CD14-positive monocyte (primary cell): Measurements from ENCODE around the gene DTNB. TPM values are rescaled to one million over a fixed set of nuclear protein-coding genes. Genes with fewer than 3 reads are reported as not detected.

Experiments used
- DNase-seq, 3 donors: peaks; one replicate each; pipeline ENCODE4 v3.0.0-alpha.2; 2011 to 2022
- H2AFZ ChIP-seq: 2 replicates; pipeline ENCODE4 v1.6.0; 2012; ENCODE audit warnings: mild to moderate bottlenecking, low read depth, low read length, inconsistent platforms; ENCODE audit not compliant: insufficient read depth, poor library complexity, severe bottlenecking
- H3K27ac ChIP-seq, 2 donors: 1 replicate in 1 of 2; 2 replicates in 1 of 2; pipeline ENCODE4 v1.5.1; 2012 to 2013; ENCODE audit warnings: low read length in 2 of 2, control low read depth in 1 of 2, inconsistent platforms in 1 of 2, low read depth in 1 of 2, mild to moderate bottlenecking in 1 of 2
- H3K27me3 ChIP-seq, 2 donors: one replicate each; pipeline versions ENCODE4 v1.6.0 to v1.6.1; 2011 to 2013; ENCODE audit warnings: low read length in 2 of 2; ENCODE audit not compliant: control insufficient read depth in 2 of 2, insufficient read depth in 2 of 2
- H3K36me3 ChIP-seq, 2 donors: replicated peaks in 1 of 2; 1 replicate in 1 of 2; 2 replicates in 1 of 2; pipeline versions ENCODE4 v1.5.1 to v1.6.1; 2012 to 2013; ENCODE audit warnings: low read length in 2 of 2, control low read depth in 1 of 2, inconsistent platforms in 1 of 2, mild to moderate bottlenecking in 1 of 2; ENCODE audit not compliant: insufficient read depth in 2 of 2, control insufficient read depth in 1 of 2
- H3K4me1 ChIP-seq, 2 donors: 1 replicate in 1 of 2; 2 replicates in 1 of 2; pipeline versions ENCODE4 v1.5.1 to v1.6.1; 2012 to 2013; ENCODE audit warnings: low read length in 2 of 2, control low read depth in 1 of 2, inconsistent platforms in 1 of 2, mild to moderate bottlenecking in 1 of 2, moderate library complexity in 1 of 2; ENCODE audit not compliant: insufficient read depth in 2 of 2, control insufficient read depth in 1 of 2
- H3K4me2 ChIP-seq: replicated peaks from 2 replicates; pipeline ENCODE3; 2012; ENCODE audit warnings: low read length, moderate library complexity, mild to moderate bottlenecking; ENCODE audit not compliant: poor library complexity, severe bottlenecking; ENCODE audit errors: extremely low read depth
- H3K4me3 ChIP-seq, 3 experiments: fragments of 200-600 bp in 1 of 3; sonication (generic) in 1 of 3; replicated peaks in 1 of 3; 1 replicate in 2 of 3; 2 replicates in 1 of 3; pipeline ENCODE4 v1.5.1; 2011 to 2013; ENCODE audit warnings: low read length in 3 of 3, mild to moderate bottlenecking in 3 of 3, control low read depth in 2 of 3, low read depth in 2 of 3, inconsistent platforms in 1 of 3, moderate library complexity in 1 of 3
- H3K79me2 ChIP-seq: 2 replicates; pipeline ENCODE4 v1.6.0; 2012; ENCODE audit warnings: mild to moderate bottlenecking, control low read depth, inconsistent platforms, low read length, moderate library complexity; ENCODE audit not compliant: insufficient read depth
- H3K9ac ChIP-seq: 2 replicates; pipeline ENCODE4 v1.6.0; 2017; ENCODE audit warnings: low read length, mild to moderate bottlenecking; ENCODE audit not compliant: insufficient read depth, poor library complexity, severe bottlenecking
- H3K9me3 ChIP-seq, 2 donors: replicated peaks in 1 of 2; 1 replicate in 1 of 2; 2 replicates in 1 of 2; pipeline versions ENCODE4 v1.5.1 to v1.6.1; 2012 to 2013; ENCODE audit warnings: low read length in 2 of 2, control low read depth in 1 of 2; ENCODE audit not compliant: control insufficient read depth in 1 of 2, insufficient read depth in 1 of 2
- H4K20me1 ChIP-seq: 2 replicates; pipeline ENCODE4 v1.6.0; 2012; ENCODE audit warnings: mild to moderate bottlenecking, low read length, control low read depth, moderate library complexity; ENCODE audit not compliant: insufficient read depth
- H3K27ac Mint-ChIP-seq, 7 donors: one replicate each; pipeline ENCODE4 v1.8.0; 2020; ENCODE audit warnings: mild to moderate bottlenecking in 7 of 7, mixed read lengths in 7 of 7, moderate library complexity in 6 of 7, inconsistent platforms in 2 of 7
- H3K27me3 Mint-ChIP-seq, 3 donors: one replicate each; pipeline ENCODE4 v1.8.0; 2021 to 2022; ENCODE audit warnings: low read depth in 3 of 3, mild to moderate bottlenecking in 3 of 3, mixed read lengths in 3 of 3, moderate library complexity in 3 of 3, inconsistent platforms in 1 of 3
- H3K36me3 Mint-ChIP-seq, 2 donors: one replicate each; pipeline ENCODE4 v1.8.0; 2020; ENCODE audit warnings: mixed read lengths in 2 of 2, inconsistent platforms in 1 of 2, mild to moderate bottlenecking in 1 of 2
- H3K4me1 Mint-ChIP-seq: one replicate; pipeline ENCODE4 v1.8.0; 2020; ENCODE audit warnings: mild to moderate bottlenecking, mixed read lengths
- H3K4me3 Mint-ChIP-seq, 2 donors: one replicate each; pipeline ENCODE4 v1.8.0; 2020; ENCODE audit warnings: mild to moderate bottlenecking in 2 of 2, mixed read lengths in 2 of 2, moderate library complexity in 1 of 2
- H3K9me3 Mint-ChIP-seq, 7 donors: one replicate each; pipeline ENCODE4 v1.8.0; 2020 to 2022; ENCODE audit warnings: mixed read lengths in 7 of 7, mild to moderate bottlenecking in 6 of 7, moderate library complexity in 6 of 7, inconsistent platforms in 2 of 7
- WGBS: methylation state at CpG from one replicate; pipeline ENCODE4 v1.1.5; 2013; ENCODE audit warnings: missing lambda C conversion rate; ENCODE audit not compliant: insufficient coverage; 5-methylcytosine and 5-hydroxymethylcytosine counted together
- intact Hi-C, 2 donors: fragments of 100-400 bp; cut with micrococcal nuclease; formaldehyde crosslinking; loops; one replicate each; pipeline versions ENCODE4 v1.15.0 to v1.15.1; 2023
- polyA plus RNA-seq, 3 donors: library from polyadenylated mRNA; depleted of rRNA in 1 of 3; unstranded in 2 of 3; stranded (reverse) in 1 of 3; fragments of 300-500 nt in 2 of 3; fragments of >200 nt in 1 of 3; fragmentation: Illumina TruSeq in 2 of 3; gene quantifications; 1 replicate in 2 of 3; 2 replicates in 1 of 3; pipeline ENCODE4 v1.2.3, GENCODE V29; 2012 to 2021
- TF ChIP-seq, protein P1 (sequence below): fragments of 200-600 bp; IDR thresholded peaks from one replicate; pipeline ENCODE4 v1.8.0; 2022; ENCODE audit warnings: antibody characterized with exemption, mild to moderate bottlenecking

The DTNB gene
- polyA plus RNA-seq, 3 donors: 3.0 to 4.2 (median 3.3) TPM

DNA sequence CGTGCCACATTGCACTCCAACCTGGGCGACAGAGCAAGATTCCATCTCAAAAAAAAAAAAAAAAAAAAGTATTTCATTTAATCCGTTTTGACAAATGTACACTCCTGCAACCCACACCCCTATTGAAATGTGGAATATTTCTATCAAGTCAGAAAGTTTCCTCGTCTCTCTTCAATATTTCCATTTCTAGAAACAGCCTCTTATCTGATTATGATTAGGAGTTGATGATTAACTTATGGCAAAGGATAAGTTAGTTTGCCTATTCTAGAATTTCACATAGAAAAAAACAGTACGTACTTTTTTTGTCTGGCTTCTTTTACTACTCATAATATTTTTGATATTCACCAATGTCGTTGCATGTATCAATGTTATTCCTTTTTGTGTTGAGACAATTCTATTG is 224.6 kb downstream of the DTNB start:
- Histone ChIP-seq H3K36me3 (no peaks in the 10 kb centered on the region), H3K27ac (no peak overlapping the region), H3K27me3 (no peaks in the 10 kb centered on the region), H2AFZ (no peak overlapping the region), H3K4me1 (peaks cover 0 to 4% of the 10 kb centered on the region in 2 donors), H4K20me1 (no peaks in the 10 kb centered on the region), H3K4me3 (no peak overlapping the region), H3K9me3 (no peaks in the 10 kb centered on the region), H3K9ac (no peak overlapping the region), H3K4me2 (no peak overlapping the region), H3K79me2 (no peaks in the 10 kb centered on the region)
- intact Hi-C loops: no loop called here
- Mint-ChIP-seq H3K4me3 (no peak overlapping the region), H3K27ac (no peak overlapping the region), H3K36me3 (peaks cover 2 to 12% of the 10 kb centered on the region in 2 donors), H3K27me3 (peaks cover 0 to 1% (median under 1%) of the 10 kb centered on the region in 3 donors), H3K9me3 (no peaks in the 10 kb centered on the region), H3K4me1 (peaks cover 7% of the 10 kb centered on the region)
- no CpG with 5 or more reads among the region's 6 CpGs for WGBS
- DNase-seq: no peak
- TF ChIP-seq, protein P1, sequence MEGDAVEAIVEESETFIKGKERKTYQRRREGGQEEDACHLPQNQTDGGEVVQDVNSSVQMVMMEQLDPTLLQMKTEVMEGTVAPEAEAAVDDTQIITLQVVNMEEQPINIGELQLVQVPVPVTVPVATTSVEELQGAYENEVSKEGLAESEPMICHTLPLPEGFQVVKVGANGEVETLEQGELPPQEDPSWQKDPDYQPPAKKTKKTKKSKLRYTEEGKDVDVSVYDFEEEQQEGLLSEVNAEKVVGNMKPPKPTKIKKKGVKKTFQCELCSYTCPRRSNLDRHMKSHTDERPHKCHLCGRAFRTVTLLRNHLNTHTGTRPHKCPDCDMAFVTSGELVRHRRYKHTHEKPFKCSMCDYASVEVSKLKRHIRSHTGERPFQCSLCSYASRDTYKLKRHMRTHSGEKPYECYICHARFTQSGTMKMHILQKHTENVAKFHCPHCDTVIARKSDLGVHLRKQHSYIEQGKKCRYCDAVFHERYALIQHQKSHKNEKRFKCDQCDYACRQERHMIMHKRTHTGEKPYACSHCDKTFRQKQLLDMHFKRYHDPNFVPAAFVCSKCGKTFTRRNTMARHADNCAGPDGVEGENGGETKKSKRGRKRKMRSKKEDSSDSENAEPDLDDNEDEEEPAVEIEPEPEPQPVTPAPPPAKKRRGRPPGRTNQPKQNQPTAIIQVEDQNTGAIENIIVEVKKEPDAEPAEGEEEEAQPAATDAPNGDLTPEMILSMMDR: no peak

DNA sequence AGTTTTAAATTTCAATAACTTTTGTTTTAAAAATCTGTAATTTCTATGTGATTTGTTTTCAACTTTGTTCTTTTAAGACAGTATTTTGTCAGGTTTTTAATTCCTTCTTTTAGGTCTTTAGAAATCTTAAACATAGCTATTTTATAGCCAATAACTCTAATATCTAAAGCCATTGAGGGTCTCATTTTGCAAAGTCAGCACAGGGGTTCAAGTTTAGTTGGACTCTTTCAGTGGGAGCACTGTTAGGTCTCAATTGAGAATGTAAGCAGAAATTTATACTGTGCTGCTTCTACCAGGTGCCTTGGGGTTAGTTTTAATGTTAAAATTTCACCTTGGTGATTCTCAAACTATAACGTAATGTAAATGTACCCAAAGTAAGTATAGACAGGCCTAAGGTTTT is 226.4 kb downstream of the DTNB start:
- H3K9ac ChIP-seq: no peak overlapping the region
- intact Hi-C loops: no loop called here
- H3K79me2 ChIP-seq: no peaks in the 10 kb centered on the region
- no peak overlapping the region for H3K4me2 ChIP-seq
- Mint-ChIP-seq H3K4me3 (no peak overlapping the region), H3K27me3 (peaks cover 0 to 2% (median 0%) of the 10 kb centered on the region in 3 donors), H3K9me3 (no peaks in the 10 kb centered on the region), H3K27ac (no peak overlapping the region), H3K36me3 (peaks cover 2 to 12% of the 10 kb centered on the region in 2 donors), H3K4me1 (peaks cover 7% of the 10 kb centered on the region)
- peaks cover 0 to 4% of the 10 kb centered on the region in 2 donors for H3K4me1 ChIP-seq
- no peaks in the 10 kb centered on the region for H3K36me3 ChIP-seq
- no peak overlapping the region for H2AFZ ChIP-seq
- DNase-seq: no peak
- no peak overlapping the region for H3K4me3 ChIP-seq
- no peak overlapping the region for H3K27ac ChIP-seq
- H4K20me1 ChIP-seq: no peaks in the 10 kb centered on the region
- no peaks in the 10 kb centered on the region for H3K9me3 ChIP-seq
- WGBS: no CpG with 5 or more reads among the region's 1 CpG
- TF ChIP-seq, protein P1: no peak
- H3K27me3 ChIP-seq: no peaks in the 10 kb centered on the region
